Suprapubic skin (tissue), 4 donors: ENCODE measurements around the gene INPP4B. TPM values are rescaled to one million over a fixed set of nuclear protein-coding genes. Genes with fewer than 3 reads are reported as not detected.

Source experiments
- DNase-seq, 2 donors: peaks; one replicate each; pipeline ENCODE4 v3.0.0-alpha.2; 2019; ENCODE audit warnings: low spot score in 2 of 2
- H3K27ac ChIP-seq: fragments of 200-600 bp; sonication (generic); one replicate; pipeline ENCODE4 v1.5.1; 2019
- H3K27me3 ChIP-seq: fragments of 200-600 bp; sonication (generic); one replicate; pipeline ENCODE4 v1.5.1; 2019
- H3K36me3 ChIP-seq: fragments of 200-600 bp; sonication (generic); one replicate; pipeline ENCODE4 v1.5.1; 2019
- H3K4me1 ChIP-seq: fragments of 200-600 bp; sonication (generic); one replicate; pipeline ENCODE4 v1.5.1; 2019
- H3K4me3 ChIP-seq: fragments of 200-600 bp; sonication (generic); one replicate; pipeline ENCODE4 v1.5.1; 2019; ENCODE audit warnings: mild to moderate bottlenecking
- H3K9me3 ChIP-seq: fragments of 200-600 bp; sonication (generic); one replicate; pipeline ENCODE4 v1.5.1; 2019
- CTCF ChIP-seq, 2 donors: fragments of 200-600 bp in 1 of 2; fragments of 450-650 bp in 1 of 2; sonication (generic) in 1 of 2; IDR thresholded peaks; one replicate each; pipeline ENCODE4 v1.5.1; 2016 to 2019; ENCODE audit warnings: antibody characterized with exemption in 2 of 2, mild to moderate bottlenecking in 1 of 2, moderate library complexity in 1 of 2
- EP300 ChIP-seq: sonication (generic); formaldehyde crosslinking; IDR thresholded peaks from one replicate; pipeline ENCODE4 v1.6.1; 2017; ENCODE audit warnings: antibody characterized with exemption
- POLR2A ChIP-seq, 2 donors: fragments of 450-650 bp; IDR thresholded peaks; one replicate each; pipeline ENCODE4 v1.6.1; 2017; ENCODE audit warnings: antibody characterized with exemption in 2 of 2, mild to moderate bottlenecking in 2 of 2, moderate library complexity in 2 of 2
- POLR2AphosphoS5 ChIP-seq, 3 donors: sonication (generic); formaldehyde crosslinking; IDR thresholded peaks; one replicate each; pipeline ENCODE4 v1.6.1; 2017; ENCODE audit warnings: antibody characterized with exemption in 3 of 3
- WGBS: methylation state at CpG from one replicate; pipeline ENCODE4 v1.1.5; 2018; 5-methylcytosine and 5-hydroxymethylcytosine counted together
- total RNA-seq, 4 donors: library from RNA; depleted of rRNA; stranded (reverse); fragments of >200 nt; gene quantifications; one replicate each; pipeline ENCODE4 v1.1.0, GENCODE V29; 2016

The INPP4B gene
- total RNA-seq, 4 donors from 2014 or later: 12.4 to 27.4 (median 17.4) TPM

- Histone ChIP-seq H3K36me3 (no peaks in the 10 kb centered on the region), H3K4me3 (no peak overlapping the region), H3K9me3 (no peaks in the 10 kb centered on the region), H3K4me1 (no peaks in the 10 kb centered on the region), H3K27ac (no peak overlapping the region), H3K27me3 (no peaks in the 10 kb centered on the region)
- TF ChIP-seq CTCF (IDR thresholded peaks at IDR 0.05) (no peak), POLR2A (IDR thresholded peaks at IDR 0.05) (no peak), EP300 (no peak), POLR2AphosphoS5 (IDR thresholded peaks at IDR 0.05) (no peak)
- DNase-seq: no peak
- WGBS: 94% methylated on average over 4 of the region's 4 CpGs
Observed at GRCh38 chr4:142557239-142557801, 288.8 kb downstream of the INPP4B start.

- DNase-seq: no peak
- 91% methylated on average over 9 of the region's 9 CpGs for WGBS
- Histone ChIP-seq H3K9me3 (no peaks in the 10 kb centered on the region), H3K4me3 (no peak overlapping the region), H3K27ac (no peak overlapping the region), H3K27me3 (no peaks in the 10 kb centered on the region), H3K36me3 (no peaks in the 10 kb centered on the region), H3K4me1 (no peaks in the 10 kb centered on the region)
- no peak for TF ChIP-seq POLR2A (IDR thresholded peaks at IDR 0.05)
- TF ChIP-seq EP300: no peak
- TF ChIP-seq POLR2AphosphoS5 (IDR thresholded peaks at IDR 0.05): no peak
- no peak for TF ChIP-seq CTCF (IDR thresholded peaks at IDR 0.05)
Observed at GRCh38 chr4:142556570-142557238, 289.4 kb downstream of the INPP4B start.

- Histone ChIP-seq H3K4me3 (no peak overlapping the region), H3K27me3 (no peaks in the 10 kb centered on the region), H3K27ac (no peak overlapping the region), H3K9me3 (no peaks in the 10 kb centered on the region), H3K4me1 (no peaks in the 10 kb centered on the region), H3K36me3 (no peaks in the 10 kb centered on the region)
- TF ChIP-seq POLR2AphosphoS5 (IDR thresholded peaks at IDR 0.05) (no peak), CTCF (IDR thresholded peaks at IDR 0.05) (no peak), EP300 (no peak), POLR2A (IDR thresholded peaks at IDR 0.05) (no peak)
- WGBS: 83% methylated on average over 1 of the region's 1 CpG
- DNase-seq: no peak
Observed at GRCh38 chr4:142556048-142556447, 290.1 kb downstream of the INPP4B start.

- TF ChIP-seq POLR2AphosphoS5 (IDR thresholded peaks at IDR 0.05) (no peak), EP300 (no peak)
- Histone ChIP-seq H3K27me3 (no peaks in the 10 kb centered on the region), H3K4me3 (no peak overlapping the region), H3K9me3 (no peaks in the 10 kb centered on the region), H3K27ac (no peak overlapping the region), H3K4me1 (no peaks in the 10 kb centered on the region), H3K36me3 (no peaks in the 10 kb centered on the region)
- WGBS: 90% methylated on average over 1 of the region's 1 CpG
- DNase-seq: no peak
Observed at GRCh38 chr4:142554412-142554811, 291.7 kb downstream of the INPP4B start.

GRCh38 chr4:142551517-142552305 lies 294.4 kb downstream of the INPP4B start:
- Histone ChIP-seq H3K27ac (no peak overlapping the region), H3K27me3 (no peaks in the 10 kb centered on the region), H3K9me3 (no peaks in the 10 kb centered on the region), H3K4me1 (no peaks in the 10 kb centered on the region), H3K36me3 (no peaks in the 10 kb centered on the region), H3K4me3 (no peak overlapping the region)
- WGBS: 85% methylated on average over 6 of the region's 6 CpGs
- no peak for TF ChIP-seq EP300
- TF ChIP-seq POLR2AphosphoS5 (IDR thresholded peaks at IDR 0.05): no peak
- TF ChIP-seq POLR2A (IDR thresholded peaks at IDR 0.05): no peak
- TF ChIP-seq CTCF (IDR thresholded peaks at IDR 0.05): no peak
- no peak for DNase-seq
